HCT116 (cell line): ENCODE measurements around the gene CDH22. TPM values are rescaled to one million over a fixed set of nuclear protein-coding genes. Genes with fewer than 3 reads are reported as not detected.

ENCODE experiments used
- ATAC-seq: fragments of 200-7000 bp; cut with Tn5 transposase; 2 replicates; pipeline ENCODE4 v1.9.1; 2020; ENCODE audit warnings: mild to moderate bottlenecking, moderate library complexity
- BruUV-seq: library from RNA; stranded (reverse); fragments of 400-500 nt; replicated peaks from 2 replicates; lab custom pipeline; 2021; lab: Mats Ljungman, UMichigan
- CTCF ChIA-PET: fragments of 300-600 bp; sonication (Branson Sonifier 250); formaldehyde crosslinking; loops from one replicate; lab custom pipeline; 2021; ENCODE audit warnings: antibody characterized with exemption; lab: Charles Lee
- POLR2A ChIA-PET: fragments of 300-600, 350-600 bp; sonication (Branson Sonifier 250); formaldehyde crosslinking; loops from one replicate; lab custom pipeline; 2021; ENCODE audit warnings: antibody characterized with exemption; lab: Charles Lee
- RAD21 ChIA-PET, 2 experiments: fragments of 300-600 bp; sonication (Branson Sonifier 250); formaldehyde crosslinking; loops; one replicate each; lab custom pipeline; 2023; ENCODE audit warnings: low total read pairs in 2 of 2; ENCODE audit not compliant: uncharacterized antibody in 2 of 2, unreplicated experiment in 2 of 2, low non-redundant PET in 1 of 2; lab: Charles Lee
- DNase-seq: peaks from one replicate; pipeline ENCODE4 v3.0.0-alpha.2; 2010; ENCODE audit warnings: low read depth, low spot score
- H2AFZ ChIP-seq: fragments of 200-600 bp; shearing (Covaris generic), sonication (generic); 2 replicates; pipeline ENCODE4 v1.6.1; 2017; ENCODE audit warnings: low read depth, mixed run types, mixed read lengths, antibody characterized with exemption, low read length; ENCODE audit not compliant: poor library complexity, severe bottlenecking
- H3K27ac ChIP-seq: 2 replicates; pipeline ENCODE4 v1.5.1; 2012; ENCODE audit warnings: low read depth, low read length
- H3K27me3 ChIP-seq: fragments of 200-600 bp; sonication (generic); 2 replicates; pipeline ENCODE4 v1.6.1; 2016; ENCODE audit warnings: mixed run types, low read length, mixed read lengths; ENCODE audit not compliant: insufficient read depth
- H3K36me3 ChIP-seq, 2 experiments: fragments of 200-500 bp in 1 of 2; fragments of 200-600 bp in 1 of 2; sonication (Bioruptor generic) in 1 of 2; sonication (generic) in 1 of 2; 2 replicates each; pipeline versions ENCODE4 v1.5.1 to v1.6.1; 2014 to 2016; ENCODE audit warnings: low read length in 2 of 2, inconsistent platforms in 1 of 2, mixed read lengths in 1 of 2, mixed run types in 1 of 2; ENCODE audit not compliant: insufficient read depth in 2 of 2, control insufficient read depth in 1 of 2
- H3K4me1 ChIP-seq, 2 experiments: fragments of 200-600 bp in 1 of 2; sonication (generic) in 1 of 2; 2 replicates each; pipeline versions ENCODE4 v1.5.1 to v1.6.1; 2012 to 2017; ENCODE audit warnings: low read length in 2 of 2, inconsistent platforms in 1 of 2, mild to moderate bottlenecking in 1 of 2, mixed read lengths in 1 of 2, mixed run types in 1 of 2, moderate library complexity in 1 of 2; ENCODE audit not compliant: insufficient read depth in 2 of 2, control insufficient read depth in 1 of 2
- H3K4me2 ChIP-seq: fragments of 200-600 bp; sonication (generic); 2 replicates; pipeline ENCODE4 v1.6.1; 2017; ENCODE audit warnings: mixed run types, low read length, mixed read lengths
- H3K4me3 ChIP-seq, 2 experiments: fragments of 200-600 bp in 1 of 2; sonication (generic) in 1 of 2; replicated peaks in 1 of 2; 2 replicates each; pipeline ENCODE4 v1.5.1; 2011 to 2016; ENCODE audit warnings: low read length in 2 of 2, control low read depth in 1 of 2, low read depth in 1 of 2, mild to moderate bottlenecking in 1 of 2, mixed read lengths in 1 of 2, mixed run types in 1 of 2
- H3K79me2 ChIP-seq: fragments of 200-600 bp; sonication (generic); 2 replicates; pipeline ENCODE4 v1.6.1; 2017; ENCODE audit warnings: mild to moderate bottlenecking, mixed run types, low read length, moderate library complexity, mixed read lengths; ENCODE audit not compliant: insufficient read depth
- H3K9ac ChIP-seq: fragments of 200-600 bp; sonication (generic); 2 replicates; pipeline ENCODE4 v1.6.1; 2016; ENCODE audit warnings: low read length, mixed read lengths
- H3K9me2 ChIP-seq: fragments of 200-600 bp; sonication (generic), shearing (Covaris generic); 2 replicates; pipeline ENCODE4 v1.6.1; 2017; ENCODE audit warnings: mixed run types, mild to moderate bottlenecking, moderate library complexity; ENCODE audit not compliant: insufficient read depth
- H3K9me3 ChIP-seq, 2 experiments: fragments of 200-500 bp in 1 of 2; fragments of 200-600 bp in 1 of 2; sonication (Bioruptor generic) in 1 of 2; sonication (generic) in 1 of 2; 2 replicates each; pipeline ENCODE4 v1.6.1; 2014 to 2017; ENCODE audit warnings: low read length in 2 of 2, mixed read lengths in 2 of 2, inconsistent platforms in 1 of 2, low read depth in 1 of 2, mild to moderate bottlenecking in 1 of 2, mixed run types in 1 of 2, moderate library complexity in 1 of 2; ENCODE audit not compliant: control insufficient read depth in 1 of 2, insufficient read depth in 1 of 2
- H4K20me1 ChIP-seq: fragments of 200-600 bp; sonication (generic), shearing (Covaris generic); 2 replicates; pipeline ENCODE4 v1.6.1; 2017; ENCODE audit warnings: mixed run types, mild to moderate bottlenecking, moderate library complexity; ENCODE audit not compliant: insufficient read depth
- ATF3 ChIP-seq: IDR thresholded peaks from 2 replicates; pipeline ENCODE4 v1.6.1; 2012
- CBX3 ChIP-seq: IDR thresholded peaks from 2 replicates; pipeline ENCODE4 v1.6.1; 2012; ENCODE audit warnings: low read depth
- CTCF ChIP-seq, 3 experiments: fragments of 200-600 bp in 1 of 3; sonication (generic) in 1 of 3; IDR thresholded peaks in 2 of 3; conservative IDR thresholded peaks in 1 of 3; 2 replicates each; pipeline ENCODE4 v1.5.1; 2012 to 2017; ENCODE audit warnings: low read depth in 2 of 3, low read length in 2 of 3, antibody characterized with exemption in 1 of 3, borderline replicate concordance in 1 of 3, control low read depth in 1 of 3, mild to moderate bottlenecking in 1 of 3, mixed read lengths in 1 of 3, mixed run types in 1 of 3, moderate library complexity in 1 of 3; ENCODE audit not compliant: insufficient read depth in 1 of 3
- EGR1 ChIP-seq: IDR thresholded peaks from 2 replicates; pipeline ENCODE4 v1.6.1; 2012; ENCODE audit warnings: low read depth
- ELF1 ChIP-seq: IDR thresholded peaks from 2 replicates; pipeline ENCODE4 v1.6.1; 2012; ENCODE audit warnings: low read depth, borderline replicate concordance
- EZH2 ChIP-seq: fragments of 200-600 bp; sonication (generic); IDR thresholded peaks from 2 replicates; pipeline ENCODE4 v1.6.1; 2017; ENCODE audit warnings: antibody characterized with exemption, mixed run types
- EZH2phosphoT487 ChIP-seq: fragments of 200-600 bp; IDR thresholded peaks from 2 replicates; pipeline ENCODE4 v1.6.1; 2018; ENCODE audit warnings: antibody characterized with exemption, borderline replicate concordance
- JUND ChIP-seq: IDR thresholded peaks from 2 replicates; pipeline ENCODE4 v1.6.1; 2012
- MAX ChIP-seq: IDR thresholded peaks from 2 replicates; pipeline ENCODE4 v1.6.1; 2012
- POLR2A ChIP-seq: IDR thresholded peaks from 2 replicates; pipeline ENCODE4 v1.7.0; 2011; ENCODE audit warnings: borderline replicate concordance; ENCODE audit not compliant: insufficient read depth, insufficient read length; ENCODE audit errors: extremely low read depth
- POLR2AphosphoS5 ChIP-seq: IDR thresholded peaks from 2 replicates; pipeline ENCODE4 v1.6.1; 2011; ENCODE audit warnings: mild to moderate bottlenecking, low read depth, low read length, moderate library complexity
- RAD21 ChIP-seq: IDR thresholded peaks from 2 replicates; pipeline ENCODE4 v1.6.1; 2012; ENCODE audit warnings: low read depth, mild to moderate bottlenecking
- SIN3A ChIP-seq: IDR thresholded peaks from 2 replicates; pipeline ENCODE4 v1.6.1; 2012; ENCODE audit warnings: low read depth
- SRF ChIP-seq: IDR thresholded peaks from 2 replicates; pipeline ENCODE4 v1.6.1; 2012; ENCODE audit warnings: low read depth
- YY1 ChIP-seq: IDR thresholded peaks from 2 replicates; pipeline ENCODE4 v1.6.1; 2011; ENCODE audit warnings: low read length, low read depth, moderate library complexity, mild to moderate bottlenecking; ENCODE audit not compliant: insufficient replicate concordance; ENCODE audit errors: extremely low read depth
- ZNF274 ChIP-seq: fragments of 200-500 bp; sonication (Bioruptor generic); IDR thresholded peaks from 2 replicates; pipeline ENCODE4 v1.6.1; 2014; ENCODE audit warnings: mild to moderate bottlenecking, low read depth, low read length, inconsistent platforms
- intact Hi-C: fragments of 100-400 bp; cut with micrococcal nuclease; formaldehyde crosslinking; loops from 2 replicates; pipeline ENCODE4 v1.10.0; 2022
- total RNA-seq: library from RNA; stranded (reverse); gene quantifications from one replicate; pipeline ENCODE4 v1.2.1, GENCODE V29; 2021; ENCODE audit not compliant: unreplicated experiment

Gene CDH22
- total RNA-seq, 1 experiment from 2014 or later, result 1.8 TPM

GRCh38 chr20:46291401-46291800 lies 16.9 kb downstream of the CDH22 start:
- H2AFZ ChIP-seq, result no peak overlapping the region
- peaks cover 24% of the 10 kb centered on the region for H3K27me3 ChIP-seq
- H3K27ac ChIP-seq, result no peak overlapping the region
- H3K9me3 ChIP-seq, result no peaks in the 10 kb centered on the region
- no peak overlapping the region for H3K4me3 ChIP-seq
- ChIA-PET POLR2A (no interaction called here), CTCF (no interaction called here), RAD21 (no interaction called here)
- BruUV-seq, result no TSS peak
- H3K9ac ChIP-seq, result no peak overlapping the region
- no peak overlapping the region for H3K4me2 ChIP-seq
- no peaks in the 10 kb centered on the region for H3K9me2 ChIP-seq
- DNase-seq (no peak), ATAC-seq (no peak)
- no peaks in the 10 kb centered on the region for H4K20me1 ChIP-seq
- intact Hi-C loops, result no loop called here
- no peaks in the 10 kb centered on the region for H3K36me3 ChIP-seq
- no peak for TF ChIP-seq SIN3A
- TF ChIP-seq JUND, result no peak
- no peaks in the 10 kb centered on the region for H3K79me2 ChIP-seq
- 0 out of 4 replicates have a peak, but pooled peaks cover 3 to 4% of the 10 kb centered on the region in 2 experiments for H3K4me1 ChIP-seq

GRCh38 chr20:46289432-46289831 lies 18.9 kb downstream of the CDH22 start:
- H3K4me1 ChIP-seq, result 0 out of 4 replicates have a peak, but pooled peaks cover 3 to 4% of the 10 kb centered on the region in 2 experiments
- BruUV-seq, result no TSS peak
- no peak overlapping the region for H3K27ac ChIP-seq
- intact Hi-C loops, result no loop called here
- ChIA-PET CTCF (interaction anchor here (2.4 kb wide), 1 partner anchor 17 kb away, joined by 9 read pairs; no protein-coding TSS in a partner anchor), POLR2A (no interaction called here), RAD21 (no interaction called here)
- H3K4me2 ChIP-seq, result no peak overlapping the region
- no peaks in the 10 kb centered on the region for H4K20me1 ChIP-seq
- H3K9me2 ChIP-seq, result no peaks in the 10 kb centered on the region
- peaks cover 15% of the 10 kb centered on the region; the same call in 1 of the 2 replicates for H3K27me3 ChIP-seq
- no peak overlapping the region for H2AFZ ChIP-seq
- H3K36me3 ChIP-seq, result no peaks in the 10 kb centered on the region
- no peaks in the 10 kb centered on the region for H3K9me3 ChIP-seq
- DNase-seq, result no peak
- H3K4me3 ChIP-seq, result no peak overlapping the region
- ATAC-seq, result no peak
- no peak overlapping the region for H3K9ac ChIP-seq
- H3K79me2 ChIP-seq, result no peaks in the 10 kb centered on the region
- TF ChIP-seq SIN3A (no peak), MAX (no peak), POLR2A (no peak), POLR2AphosphoS5 (no peak), EZH2 (no peak), EGR1 (no peak), CTCF (IDR thresholded peaks at IDR 0.05 in 2 of 3, conservative IDR thresholded peaks at IDR 0.05 in 1 of 3; ENCODE audit: borderline replicate concordance in 1 of 3, insufficient read depth in 1 of 3, low read depth in 2 of 3, low read length in 2 of 3) (no peak), ELF1 (no peak), EZH2phosphoT487 (no peak), YY1 (no peak), RAD21 (no peak), CBX3 (no peak), ZNF274 (no peak), SRF (no peak), ATF3 (no peak)
